NB4 (cell line): ENCODE results near the gene RAD51B.
A peak's percentile ranks its signal among the peaks of the same experiment; 100 is the strongest.

ENCODE experiments used
- DNase-seq: peaks from one replicate; pipeline ENCODE4 v3.0.0; 2010; ENCODE audit warnings: low read depth
- H3K4me3 ChIP-seq: one replicate; pipeline ENCODE4 v1.5.1; 2011; ENCODE audit warnings: mild to moderate bottlenecking, low read depth, low read length, moderate library complexity
- MYC ChIP-seq: IDR thresholded peaks from 2 replicates; pipeline ENCODE4 v1.6.1; 2011; ENCODE audit warnings: low read depth, low read length
- POLR2A ChIP-seq: IDR thresholded peaks from 2 replicates; pipeline ENCODE4 v1.6.1; 2011; ENCODE audit warnings: mild to moderate bottlenecking; ENCODE audit not compliant: insufficient read length; ENCODE audit errors: extremely low read depth
- TF ChIP-seq, protein P1 (sequence below): IDR thresholded peaks from one replicate; pipeline ENCODE4 v1.5.1; 2012; ENCODE audit warnings: low read depth, low read length
- TF ChIP-seq, protein P2 (sequence below): IDR thresholded peaks from 2 replicates; pipeline ENCODE4 v1.6.1; 2011; ENCODE audit warnings: low read depth, low read length

Gene RAD51B

DNA sequence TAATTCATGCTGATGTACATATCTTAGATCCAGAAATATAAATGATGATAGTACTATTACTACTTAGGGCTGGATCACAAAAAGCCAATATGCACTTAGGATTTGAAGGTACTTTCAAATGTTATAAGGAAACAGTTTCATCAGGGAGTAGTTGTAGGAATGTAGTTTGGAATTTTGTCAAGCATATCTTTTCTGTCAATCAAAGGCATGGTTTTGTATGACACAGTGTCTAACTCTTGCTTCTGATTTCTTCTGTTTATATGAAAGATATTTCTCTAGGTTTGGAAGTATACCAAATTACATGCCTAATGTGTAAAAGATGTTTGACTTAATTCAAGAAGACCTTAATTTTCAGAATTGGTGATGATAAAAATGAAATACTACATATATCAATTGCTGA is 135.7 kb downstream of the RAD51B start:
- DNase-seq = no peak
- no peak overlapping the region for H3K4me3 ChIP-seq

DNA sequence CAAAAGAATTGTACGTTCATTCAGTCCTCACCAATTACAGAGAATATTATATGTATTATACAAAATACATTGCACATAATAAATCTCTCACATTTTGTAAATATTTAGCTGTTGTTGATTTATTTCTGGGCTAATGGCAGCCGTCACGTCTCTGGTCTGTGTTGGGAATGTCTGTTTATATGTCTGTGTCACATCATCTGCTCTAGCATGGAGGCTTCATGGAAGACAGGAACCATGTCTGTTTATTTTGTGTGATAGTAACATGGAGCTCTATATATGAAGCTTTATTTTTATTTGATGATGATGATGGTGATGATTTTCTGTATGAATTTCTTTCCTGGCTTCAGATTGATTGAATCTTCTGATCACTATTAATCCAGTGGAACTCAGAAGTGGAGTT is 138.4 kb downstream of the RAD51B start:
- no peak overlapping the region for H3K4me3 ChIP-seq
- TF ChIP-seq, protein P1, sequence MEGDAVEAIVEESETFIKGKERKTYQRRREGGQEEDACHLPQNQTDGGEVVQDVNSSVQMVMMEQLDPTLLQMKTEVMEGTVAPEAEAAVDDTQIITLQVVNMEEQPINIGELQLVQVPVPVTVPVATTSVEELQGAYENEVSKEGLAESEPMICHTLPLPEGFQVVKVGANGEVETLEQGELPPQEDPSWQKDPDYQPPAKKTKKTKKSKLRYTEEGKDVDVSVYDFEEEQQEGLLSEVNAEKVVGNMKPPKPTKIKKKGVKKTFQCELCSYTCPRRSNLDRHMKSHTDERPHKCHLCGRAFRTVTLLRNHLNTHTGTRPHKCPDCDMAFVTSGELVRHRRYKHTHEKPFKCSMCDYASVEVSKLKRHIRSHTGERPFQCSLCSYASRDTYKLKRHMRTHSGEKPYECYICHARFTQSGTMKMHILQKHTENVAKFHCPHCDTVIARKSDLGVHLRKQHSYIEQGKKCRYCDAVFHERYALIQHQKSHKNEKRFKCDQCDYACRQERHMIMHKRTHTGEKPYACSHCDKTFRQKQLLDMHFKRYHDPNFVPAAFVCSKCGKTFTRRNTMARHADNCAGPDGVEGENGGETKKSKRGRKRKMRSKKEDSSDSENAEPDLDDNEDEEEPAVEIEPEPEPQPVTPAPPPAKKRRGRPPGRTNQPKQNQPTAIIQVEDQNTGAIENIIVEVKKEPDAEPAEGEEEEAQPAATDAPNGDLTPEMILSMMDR = no peak
- TF ChIP-seq, protein P2, sequence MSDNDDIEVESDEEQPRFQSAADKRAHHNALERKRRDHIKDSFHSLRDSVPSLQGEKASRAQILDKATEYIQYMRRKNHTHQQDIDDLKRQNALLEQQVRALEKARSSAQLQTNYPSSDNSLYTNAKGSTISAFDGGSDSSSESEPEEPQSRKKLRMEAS = no peak
- TF ChIP-seq MYC = no peak
- TF ChIP-seq POLR2A = no peak
- DNase-seq = no peak

More for the DNA sequence above, 135.7 kb downstream of the RAD51B start:
- TF ChIP-seq, protein P2 = no peak
- no peak for TF ChIP-seq POLR2A
- TF ChIP-seq, protein P1 = no peak
- TF ChIP-seq MYC = no peak

DNA sequence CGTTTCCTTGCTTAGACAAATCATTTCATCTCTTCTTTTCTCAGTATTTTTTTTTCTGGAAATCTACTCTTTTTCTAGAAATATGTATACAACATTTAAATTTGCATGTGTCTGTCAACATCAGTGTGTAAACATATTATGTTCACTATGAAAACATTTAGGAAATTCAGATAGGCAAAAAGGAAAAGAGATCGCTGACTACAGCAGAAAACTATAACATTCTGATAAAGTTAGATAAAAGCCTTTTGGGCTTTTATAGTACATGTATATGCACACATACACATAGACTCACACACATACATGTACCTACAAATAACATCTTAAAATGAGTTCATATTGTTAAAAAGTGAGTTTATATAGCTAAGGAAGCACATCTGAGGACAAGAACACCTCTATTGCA is 142.1 kb downstream of the RAD51B start:
- no peak for DNase-seq
- H3K4me3 ChIP-seq = no peak overlapping the region
- TF ChIP-seq, protein P2 = no peak
- TF ChIP-seq, protein P1 = no peak
- TF ChIP-seq POLR2A (no peak), MYC (no peak)

GRCh38 chr14:67962215-67962644 is 142.7 kb downstream of the RAD51B start:
- DNase-seq = peak; percentile 59
- H3K4me3 ChIP-seq = no peak overlapping the region
- TF ChIP-seq MYC = no peak
- TF ChIP-seq, protein P1 = no peak
- no peak for TF ChIP-seq POLR2A

- no peak for DNase-seq
- TF ChIP-seq, protein P2 = no peak
- TF ChIP-seq MYC = no peak
- TF ChIP-seq, protein P1 = no peak
- no peak for TF ChIP-seq POLR2A
- H3K4me3 ChIP-seq = no peak overlapping the region
Measured at GRCh38 chr14:67963545-67963944, 144.0 kb downstream of the RAD51B start.
